Measurements from ENCODE around the gene KRT2. TPM values are rescaled to one million over a fixed set of nuclear protein-coding genes. Genes with fewer than 3 reads are reported as not detected.

The KRT2 gene
- total and polyA plus RNA-seq, 4 donors: not detected

DNA sequence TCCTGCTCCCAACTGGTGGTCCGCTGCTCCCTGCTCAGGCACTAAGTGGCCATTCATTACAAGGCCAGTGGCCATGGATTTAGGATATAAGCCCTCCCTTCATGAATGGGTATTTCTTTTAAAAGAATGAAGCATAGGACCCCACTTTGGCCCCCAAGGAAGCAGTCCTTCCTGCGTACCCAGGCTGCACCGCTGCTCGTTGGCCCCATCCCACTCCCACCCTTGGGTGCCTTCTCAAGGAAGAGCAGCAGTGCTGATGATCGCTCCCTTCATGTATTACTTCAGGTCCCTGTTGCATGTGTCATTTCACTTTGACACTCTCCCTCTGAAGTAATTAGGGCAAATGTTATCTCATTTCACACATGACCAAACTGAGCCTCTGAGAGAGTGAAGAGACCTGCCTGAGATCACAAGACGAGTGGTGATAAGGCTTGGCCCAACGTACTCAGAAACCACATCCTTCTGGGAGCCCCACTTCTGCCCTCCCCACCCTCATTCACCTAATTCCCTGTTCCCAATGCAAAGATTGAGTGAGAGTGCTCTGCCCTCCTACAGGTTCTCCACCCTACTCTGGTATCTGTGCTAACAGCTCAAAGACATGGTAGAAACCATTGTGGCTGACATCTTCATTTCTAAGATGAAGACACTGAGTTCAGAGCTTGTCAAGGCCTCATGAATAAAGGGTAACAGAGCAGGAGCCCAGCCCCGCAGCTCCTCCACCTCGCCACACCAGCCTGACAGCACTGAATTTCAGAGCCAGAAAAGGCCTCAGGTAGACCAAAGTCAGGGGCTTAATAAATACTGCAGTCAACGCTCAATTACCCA lies 10.3 kb upstream of the KRT2 start:
- H3K36me3 ChIP-seq (ENCODE audit: control insufficient read depth in 4 of 4, insufficient read depth in 3 of 4, low read depth in 1 of 4, low read length in 3 of 4): no peaks in the 10 kb centered on the region
- DNase-seq (ENCODE audit: low spot score): peak; percentile 62
- H3K4me1 ChIP-seq (ENCODE audit: control insufficient read depth in 4 of 4, insufficient read depth in 4 of 4, low read length in 3 of 4): no peaks in the 10 kb centered on the region
- TF ChIP-seq FOXA1 (IDR thresholded peaks at IDR 0.05) (no peak), GABPA (IDR thresholded peaks at IDR 0.05 in 1 of 2, conservative IDR thresholded peaks at IDR 0.05 in 1 of 2) (no peak), RXRA (IDR thresholded peaks at IDR 0.05) (no peak), YY1 (IDR thresholded peaks at IDR 0.05) (no peak), HNF4G (IDR thresholded peaks at IDR 0.05) (no peak), JUND (IDR thresholded peaks at IDR 0.05) (no peak), RAD21 (IDR thresholded peaks at IDR 0.05) (no peak), TAF1 (conservative IDR thresholded peaks at IDR 0.05) (no peak), NR2F2 (IDR thresholded peaks at IDR 0.05) (no peak), FOXA2 (IDR thresholded peaks at IDR 0.05) (no peak), EGR1 (IDR thresholded peaks at IDR 0.05; ENCODE audit: low read depth in 2 of 2) (no peak), SP1 (IDR thresholded peaks at IDR 0.05) (no peak), HNF4A (conservative IDR thresholded peaks at IDR 0.05) (no peak)
- TF ChIP-seq, protein P1, sequence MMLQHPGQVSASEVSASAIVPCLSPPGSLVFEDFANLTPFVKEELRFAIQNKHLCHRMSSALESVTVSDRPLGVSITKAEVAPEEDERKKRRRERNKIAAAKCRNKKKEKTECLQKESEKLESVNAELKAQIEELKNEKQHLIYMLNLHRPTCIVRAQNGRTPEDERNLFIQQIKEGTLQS (IDR thresholded peaks at IDR 0.05): no peak
- TF ChIP-seq, protein P2, sequence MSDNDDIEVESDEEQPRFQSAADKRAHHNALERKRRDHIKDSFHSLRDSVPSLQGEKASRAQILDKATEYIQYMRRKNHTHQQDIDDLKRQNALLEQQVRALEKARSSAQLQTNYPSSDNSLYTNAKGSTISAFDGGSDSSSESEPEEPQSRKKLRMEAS (IDR thresholded peaks at IDR 0.05): no peak
- TF ChIP-seq, protein P3, sequence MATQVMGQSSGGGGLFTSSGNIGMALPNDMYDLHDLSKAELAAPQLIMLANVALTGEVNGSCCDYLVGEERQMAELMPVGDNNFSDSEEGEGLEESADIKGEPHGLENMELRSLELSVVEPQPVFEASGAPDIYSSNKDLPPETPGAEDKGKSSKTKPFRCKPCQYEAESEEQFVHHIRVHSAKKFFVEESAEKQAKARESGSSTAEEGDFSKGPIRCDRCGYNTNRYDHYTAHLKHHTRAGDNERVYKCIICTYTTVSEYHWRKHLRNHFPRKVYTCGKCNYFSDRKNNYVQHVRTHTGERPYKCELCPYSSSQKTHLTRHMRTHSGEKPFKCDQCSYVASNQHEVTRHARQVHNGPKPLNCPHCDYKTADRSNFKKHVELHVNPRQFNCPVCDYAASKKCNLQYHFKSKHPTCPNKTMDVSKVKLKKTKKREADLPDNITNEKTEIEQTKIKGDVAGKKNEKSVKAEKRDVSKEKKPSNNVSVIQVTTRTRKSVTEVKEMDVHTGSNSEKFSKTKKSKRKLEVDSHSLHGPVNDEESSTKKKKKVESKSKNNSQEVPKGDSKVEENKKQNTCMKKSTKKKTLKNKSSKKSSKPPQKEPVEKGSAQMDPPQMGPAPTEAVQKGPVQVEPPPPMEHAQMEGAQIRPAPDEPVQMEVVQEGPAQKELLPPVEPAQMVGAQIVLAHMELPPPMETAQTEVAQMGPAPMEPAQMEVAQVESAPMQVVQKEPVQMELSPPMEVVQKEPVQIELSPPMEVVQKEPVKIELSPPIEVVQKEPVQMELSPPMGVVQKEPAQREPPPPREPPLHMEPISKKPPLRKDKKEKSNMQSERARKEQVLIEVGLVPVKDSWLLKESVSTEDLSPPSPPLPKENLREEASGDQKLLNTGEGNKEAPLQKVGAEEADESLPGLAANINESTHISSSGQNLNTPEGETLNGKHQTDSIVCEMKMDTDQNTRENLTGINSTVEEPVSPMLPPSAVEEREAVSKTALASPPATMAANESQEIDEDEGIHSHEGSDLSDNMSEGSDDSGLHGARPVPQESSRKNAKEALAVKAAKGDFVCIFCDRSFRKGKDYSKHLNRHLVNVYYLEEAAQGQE (IDR thresholded peaks at IDR 0.05): no peak
- TF ChIP-seq, protein P4, sequence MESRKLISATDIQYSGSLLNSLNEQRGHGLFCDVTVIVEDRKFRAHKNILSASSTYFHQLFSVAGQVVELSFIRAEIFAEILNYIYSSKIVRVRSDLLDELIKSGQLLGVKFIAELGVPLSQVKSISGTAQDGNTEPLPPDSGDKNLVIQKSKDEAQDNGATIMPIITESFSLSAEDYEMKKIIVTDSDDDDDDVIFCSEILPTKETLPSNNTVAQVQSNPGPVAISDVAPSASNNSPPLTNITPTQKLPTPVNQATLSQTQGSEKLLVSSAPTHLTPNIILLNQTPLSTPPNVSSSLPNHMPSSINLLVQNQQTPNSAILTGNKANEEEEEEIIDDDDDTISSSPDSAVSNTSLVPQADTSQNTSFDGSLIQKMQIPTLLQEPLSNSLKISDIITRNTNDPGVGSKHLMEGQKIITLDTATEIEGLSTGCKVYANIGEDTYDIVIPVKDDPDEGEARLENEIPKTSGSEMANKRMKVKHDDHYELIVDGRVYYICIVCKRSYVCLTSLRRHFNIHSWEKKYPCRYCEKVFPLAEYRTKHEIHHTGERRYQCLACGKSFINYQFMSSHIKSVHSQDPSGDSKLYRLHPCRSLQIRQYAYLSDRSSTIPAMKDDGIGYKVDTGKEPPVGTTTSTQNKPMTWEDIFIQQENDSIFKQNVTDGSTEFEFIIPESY (IDR thresholded peaks at IDR 0.05): no peak
- TF ChIP-seq, protein P5, sequence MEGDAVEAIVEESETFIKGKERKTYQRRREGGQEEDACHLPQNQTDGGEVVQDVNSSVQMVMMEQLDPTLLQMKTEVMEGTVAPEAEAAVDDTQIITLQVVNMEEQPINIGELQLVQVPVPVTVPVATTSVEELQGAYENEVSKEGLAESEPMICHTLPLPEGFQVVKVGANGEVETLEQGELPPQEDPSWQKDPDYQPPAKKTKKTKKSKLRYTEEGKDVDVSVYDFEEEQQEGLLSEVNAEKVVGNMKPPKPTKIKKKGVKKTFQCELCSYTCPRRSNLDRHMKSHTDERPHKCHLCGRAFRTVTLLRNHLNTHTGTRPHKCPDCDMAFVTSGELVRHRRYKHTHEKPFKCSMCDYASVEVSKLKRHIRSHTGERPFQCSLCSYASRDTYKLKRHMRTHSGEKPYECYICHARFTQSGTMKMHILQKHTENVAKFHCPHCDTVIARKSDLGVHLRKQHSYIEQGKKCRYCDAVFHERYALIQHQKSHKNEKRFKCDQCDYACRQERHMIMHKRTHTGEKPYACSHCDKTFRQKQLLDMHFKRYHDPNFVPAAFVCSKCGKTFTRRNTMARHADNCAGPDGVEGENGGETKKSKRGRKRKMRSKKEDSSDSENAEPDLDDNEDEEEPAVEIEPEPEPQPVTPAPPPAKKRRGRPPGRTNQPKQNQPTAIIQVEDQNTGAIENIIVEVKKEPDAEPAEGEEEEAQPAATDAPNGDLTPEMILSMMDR (IDR thresholded peaks at IDR 0.05; ENCODE audit: low read depth, low read length, missing input control): no peak
- H3K27me3 ChIP-seq (ENCODE audit: control insufficient read depth in 4 of 4, insufficient read depth in 4 of 4, low read length in 3 of 4): no peaks in the 10 kb centered on the region
- no peaks in the 10 kb centered on the region for H3K9me3 ChIP-seq (ENCODE audit: control insufficient read depth in 4 of 4, low read length in 3 of 4)
- H3K4me3 ChIP-seq (ENCODE audit: low read depth in 1 of 3, low read length in 3 of 3): no peak overlapping the region
- no peak overlapping the region for H3K27ac ChIP-seq (ENCODE audit: low read depth in 1 of 2, low read length in 2 of 2)
- no peak overlapping the region for H3K9ac ChIP-seq (ENCODE audit: low read depth in 1 of 2, low read length in 2 of 2)
- WGBS: 84% methylated on average over 10 of the region's 10 CpGs

All from liver (tissue), 9 donors.